ENCODE results near the gene CCDC40. TPM values are rescaled to one million over a fixed set of nuclear protein-coding genes. Genes with fewer than 3 reads are reported as not detected.

CCDC40 gene
- total RNA-seq, 2 experiments from 2014 or later, result not detected

GRCh38 chr17:80065478-80066170 lies 29.2 kb downstream of the CCDC40 start:
- POLR2A ChIA-PET, result no interaction called here
- no TSS peak for BruUV-seq (replicated peaks)

GRCh38 chr17:80067393-80067986 lies 31.0 kb downstream of the CCDC40 start:
- Histone ChIP-seq H2AFZ (ENCODE audit: low read length) (no peak overlapping the region), H4K20me1 (ENCODE audit: insufficient read depth, low read length) (no peaks in the 10 kb centered on the region), H3K9me2 (ENCODE audit: insufficient read depth, low read length) (no peaks in the 10 kb centered on the region), H3K27ac (ENCODE audit: low read depth, low read length, poor library complexity, severe bottlenecking) (no peak overlapping the region), H3K4me1 (ENCODE audit: insufficient read depth, low read length, poor library complexity, severe bottlenecking) (no peaks in the 10 kb centered on the region), H3K36me3 (ENCODE audit: insufficient read depth, low read length) (no peaks in the 10 kb centered on the region), H3K79me2 (ENCODE audit: insufficient read depth, low read depth, low read length) (no peaks in the 10 kb centered on the region), H3K9me3 (ENCODE audit: low read length) (no peaks in the 10 kb centered on the region), H3K4me3 (ENCODE audit: low read depth, low read length, poor library complexity, severe bottlenecking) (no peak overlapping the region), H3K4me2 (ENCODE audit: low read length) (no peak overlapping the region)
- ChIA-PET POLR2A (interaction anchor here (0.5 kb wide), 1 partner anchor 342 kb away, joined by 3 read pairs; no protein-coding TSS in a partner anchor), CTCF (ENCODE audit: unreplicated experiment) (no interaction called here)
- intact Hi-C loops (cut with micrococcal nuclease; ENCODE audit: unreplicated experiment), result no loop called here
- DNase-seq (ENCODE audit: low spot score), result no peak
- TF ChIP-seq EZH2phosphoT487 (IDR thresholded peaks at IDR 0.05; ENCODE audit: borderline replicate concordance, low read depth, low read length), result no peak
- TF ChIP-seq CTCF (conservative IDR thresholded peaks at IDR 0.05; ENCODE audit: low read length), result no peak
- BruUV-seq (replicated peaks), result no TSS peak

More at GRCh38 chr17:80065478-80066170, 29.2 kb downstream of the CCDC40 start:
- no peaks in the 10 kb centered on the region for H3K36me3 ChIP-seq (ENCODE audit: insufficient read depth, low read length)
- no peak overlapping the region for H3K4me3 ChIP-seq (ENCODE audit: low read depth, low read length, poor library complexity, severe bottlenecking)
- no peak overlapping the region for H3K27ac ChIP-seq (ENCODE audit: low read depth, low read length, poor library complexity, severe bottlenecking)
- H3K4me1 ChIP-seq (ENCODE audit: insufficient read depth, low read length, poor library complexity, severe bottlenecking), result no peaks in the 10 kb centered on the region
- intact Hi-C loops (cut with micrococcal nuclease; ENCODE audit: unreplicated experiment), result no loop called here
- TF ChIP-seq CTCF (conservative IDR thresholded peaks at IDR 0.05; ENCODE audit: low read length) (no peak), EZH2phosphoT487 (IDR thresholded peaks at IDR 0.05; ENCODE audit: borderline replicate concordance, low read depth, low read length) (no peak)
- H3K9me3 ChIP-seq (ENCODE audit: low read length), result no peaks in the 10 kb centered on the region
- no peak overlapping the region for H3K4me2 ChIP-seq (ENCODE audit: low read length)
- H4K20me1 ChIP-seq (ENCODE audit: insufficient read depth, low read length), result no peaks in the 10 kb centered on the region
- no peak for DNase-seq (ENCODE audit: low spot score)
- H3K79me2 ChIP-seq (ENCODE audit: insufficient read depth, low read depth, low read length), result no peaks in the 10 kb centered on the region
- H2AFZ ChIP-seq (ENCODE audit: low read length), result no peak overlapping the region
- H3K9me2 ChIP-seq (ENCODE audit: insufficient read depth, low read length), result no peaks in the 10 kb centered on the region
- CTCF ChIA-PET (ENCODE audit: unreplicated experiment), result no interaction called here
